ENCODE data around the gene ZNF774.

ZNF774 gene

GRCh38 chr15:90394074-90394473 lies 42.0 kb downstream of the ZNF774 start:
- peaks cover 59% of the 10 kb centered on the region for H3K4me1 Mint-ChIP-seq
- peak overlapping the region; percentile 6 to 51 (median 26) for H3K27ac Mint-ChIP-seq
- TF ChIP-seq CTCF (IDR thresholded peaks at IDR 0.05; ENCODE audit: unreplicated experiment in 3 of 3) = no peak
- H3K36me3 Mint-ChIP-seq (ENCODE audit: low read depth) = peaks cover 39% of the 10 kb centered on the region
- no peaks in the 10 kb centered on the region for H3K9me3 Mint-ChIP-seq
- H3K4me3 Mint-ChIP-seq = no peak overlapping the region
- no peaks in the 10 kb centered on the region for H3K27me3 Mint-ChIP-seq (ENCODE audit: low read depth)

DNA sequence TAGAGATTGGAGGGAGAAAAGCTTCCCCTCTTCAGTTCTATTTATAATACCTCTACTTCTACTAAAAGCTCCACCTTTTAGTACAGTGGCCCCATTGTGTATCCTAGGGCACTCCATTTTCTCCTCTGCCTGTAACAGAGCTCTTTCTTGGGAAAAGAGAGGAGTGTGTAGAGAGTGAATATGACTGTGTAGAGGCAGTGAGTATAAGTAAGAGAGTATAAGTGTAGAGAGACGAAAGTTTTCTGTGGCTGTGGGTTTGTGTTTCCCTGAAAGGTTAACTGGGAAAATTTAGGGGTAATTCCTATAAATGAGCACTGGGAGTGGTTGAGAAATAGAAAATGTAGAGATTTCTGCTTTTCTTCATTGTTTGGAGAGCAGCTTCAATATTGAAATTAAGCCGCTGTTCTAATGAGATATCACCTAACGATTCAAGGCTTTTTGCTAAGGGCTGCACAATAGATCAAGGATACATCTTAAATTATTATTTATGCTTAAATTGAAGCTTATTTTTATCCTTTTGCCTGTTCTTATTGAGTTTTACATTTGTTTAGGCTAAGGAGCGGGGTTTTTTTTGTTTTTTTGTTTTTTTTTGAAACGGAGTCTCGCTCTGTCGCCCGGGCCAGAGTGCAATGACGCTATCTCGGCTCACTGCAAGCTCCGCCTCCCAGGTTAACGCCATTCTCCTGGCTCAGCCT lies 42.8 kb downstream of the ZNF774 start:
- TF ChIP-seq CTCF (IDR thresholded peaks at IDR 0.05; ENCODE audit: unreplicated experiment in 3 of 3) = no peak
- H3K27me3 Mint-ChIP-seq (ENCODE audit: low read depth) = no peaks in the 10 kb centered on the region
- peaks cover 54% of the 10 kb centered on the region for H3K4me1 Mint-ChIP-seq
- H3K36me3 Mint-ChIP-seq (ENCODE audit: low read depth) = peaks cover 39% of the 10 kb centered on the region
- peak overlapping the region; percentile 6 to 51 (median 26) for H3K27ac Mint-ChIP-seq
- H3K9me3 Mint-ChIP-seq = no peaks in the 10 kb centered on the region
- no peak overlapping the region for H3K4me3 Mint-ChIP-seq

- no peaks in the 10 kb centered on the region for H3K9me3 Mint-ChIP-seq
- no peak for TF ChIP-seq CTCF (IDR thresholded peaks at IDR 0.05; ENCODE audit: unreplicated experiment in 3 of 3)
- peaks cover 33% of the 10 kb centered on the region for H3K36me3 Mint-ChIP-seq (ENCODE audit: low read depth)
- no peaks in the 10 kb centered on the region for H3K27me3 Mint-ChIP-seq (ENCODE audit: low read depth)
- H3K27ac Mint-ChIP-seq = peak overlapping the region in 1 of 3 experiments; percentile 5
- no peak overlapping the region for H3K4me3 Mint-ChIP-seq
- peaks cover 54% of the 10 kb centered on the region for H3K4me1 Mint-ChIP-seq
Observed at GRCh38 chr15:90396321-90396720, 44.2 kb downstream of the ZNF774 start.

- Mint-ChIP-seq H3K4me1 (peaks cover 45% of the 10 kb centered on the region), H3K36me3 (ENCODE audit: low read depth) (peaks cover 9% of the 10 kb centered on the region), H3K4me3 (no peak overlapping the region)
Observed at GRCh38 chr15:90400005-90400758, 48.1 kb downstream of the ZNF774 start.

DNA sequence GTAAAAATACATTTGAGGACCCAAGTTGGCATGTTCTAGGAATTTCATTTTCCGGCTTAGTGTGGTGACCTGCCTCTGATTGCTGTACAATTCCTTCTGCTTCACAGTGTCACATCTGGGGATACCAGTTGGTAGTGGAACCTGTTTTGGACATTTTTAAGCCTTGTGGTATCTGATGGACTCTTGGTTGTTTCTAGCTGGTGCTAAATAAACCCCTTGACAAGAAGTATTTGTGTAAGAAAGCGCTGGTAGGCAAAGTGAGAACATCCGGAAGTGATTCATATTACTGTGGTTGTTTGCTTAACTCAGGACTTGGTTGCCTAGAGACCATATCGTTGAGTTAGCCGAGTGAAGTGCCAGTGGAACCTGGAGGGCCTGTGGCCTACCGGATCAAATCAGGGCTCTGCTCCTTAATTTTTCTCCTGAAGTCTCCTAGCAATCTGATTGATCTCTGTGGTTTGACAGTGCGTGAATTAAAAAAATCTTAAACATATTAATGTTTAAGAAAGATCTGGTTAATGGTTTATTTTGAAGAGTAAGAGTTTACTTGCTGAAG lies 48.8 kb downstream of the ZNF774 start:
- no peak for TF ChIP-seq CTCF (IDR thresholded peaks at IDR 0.05; ENCODE audit: unreplicated experiment in 3 of 3)
- no peaks in the 10 kb centered on the region for H3K9me3 Mint-ChIP-seq
- peaks cover 5% of the 10 kb centered on the region for H3K36me3 Mint-ChIP-seq (ENCODE audit: low read depth)
- H3K4me3 Mint-ChIP-seq = peak overlapping the region; percentile 53 to 59 (median 56)
- H3K4me1 Mint-ChIP-seq = peaks cover 45% of the 10 kb centered on the region
- H3K27ac Mint-ChIP-seq = peak overlapping the region; percentile 94
- no peaks in the 10 kb centered on the region for H3K27me3 Mint-ChIP-seq (ENCODE audit: low read depth)

More at GRCh38 chr15:90400005-90400758, 48.1 kb downstream of the ZNF774 start:
- Mint-ChIP-seq H3K9me3 (no peaks in the 10 kb centered on the region), H3K27ac (peak overlapping the region; percentile 94), H3K27me3 (ENCODE audit: low read depth) (no peaks in the 10 kb centered on the region)
- no peak for TF ChIP-seq CTCF (IDR thresholded peaks at IDR 0.05; ENCODE audit: unreplicated experiment in 3 of 3)
